Cardiac muscle cell (in vitro differentiated cells and primary cell): Measurements from ENCODE around the gene EPB41L4B. TPM values are rescaled to one million over a fixed set of nuclear protein-coding genes. Genes with fewer than 3 reads are reported as not detected.
"Not testable (repeated sequence)": the region's sequence is repeated elsewhere in the genome, so short reads cannot be mapped to it uniquely, and the experiment has no call there.

ENCODE experiments used
- DNase-seq, 2 donors: peaks; one replicate each; pipeline versions ENCODE4 v3.0.0 to v3.0.0-alpha.2; 2010 to 2017; ENCODE audit warnings: low read depth in 1 of 2, low spot score in 1 of 2
- H3K27ac ChIP-seq: fragments of 200-600 bp; sonication (generic); 2 replicates; pipeline ENCODE4 v1.5.1; 2016
- H3K27me3 ChIP-seq: fragments of 200-600 bp; sonication (generic); 2 replicates; pipeline ENCODE4 v1.6.0; 2016; ENCODE audit warnings: control low read depth
- H3K36me3 ChIP-seq: fragments of 200-600 bp; sonication (generic); 2 replicates; pipeline ENCODE4 v1.5.1; 2016; ENCODE audit warnings: control low read depth
- H3K4me1 ChIP-seq: fragments of 200-600 bp; sonication (generic); 2 replicates; pipeline ENCODE4 v1.8.1; 2017; ENCODE audit warnings: low read depth, mild to moderate bottlenecking, mixed run types
- H3K4me3 ChIP-seq: fragments of 200-600 bp; sonication (generic); 2 replicates; pipeline ENCODE4 v1.5.1; 2016; ENCODE audit warnings: mild to moderate bottlenecking
- H3K9me3 ChIP-seq: fragments of 200-600 bp; sonication (generic); 2 replicates; pipeline ENCODE4 v1.5.1; 2017; ENCODE audit warnings: low read depth, mild to moderate bottlenecking, control low read depth
- polyA plus RNA-seq: library from polyadenylated mRNA; unstranded; fragments of >200 nt; fragmentation: Nextera tagmentation; extraction: Ambion mirVana; gene quantifications from 2 replicates; pipeline ENCODE4 v1.2.1, GENCODE V29; 2016
- total RNA-seq: library from RNA; depleted of rRNA; stranded (reverse); fragments of >200 nt; gene quantifications from 2 replicates; pipeline ENCODE4 v1.2.3, GENCODE V29; 2016
- TF ChIP-seq, protein P1 (sequence below): IDR thresholded peaks from 2 replicates; pipeline ENCODE4 v1.5.1; 2012; ENCODE audit warnings: low read depth, mild to moderate bottlenecking, low read length

EPB41L4B gene
- total and polyA plus RNA-seq, 2 experiments from 2014 or later: 2.0 to 2.1 TPM

DNA sequence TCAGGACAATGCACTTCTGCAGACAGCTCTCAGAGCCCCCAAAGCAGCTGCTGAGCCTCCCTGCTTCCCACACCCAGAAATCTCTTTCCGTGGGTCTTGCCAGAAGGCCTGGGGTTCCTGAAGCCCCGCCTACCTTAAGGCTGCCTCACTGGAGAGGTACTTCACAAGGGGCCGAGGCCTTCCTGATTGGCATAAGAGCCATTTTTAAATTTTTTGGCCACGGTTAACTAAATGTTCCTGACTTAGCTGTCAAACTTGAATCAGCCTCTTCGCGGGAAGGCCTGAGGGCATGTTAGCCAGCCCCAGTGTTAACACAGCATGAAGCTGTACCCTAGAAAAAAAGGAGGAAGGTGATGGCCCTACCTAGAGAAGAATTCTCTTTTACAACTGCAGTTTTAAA, 20.7 kb upstream of the EPB41L4B start:
- no peak for DNase-seq
- TF ChIP-seq, protein P1, sequence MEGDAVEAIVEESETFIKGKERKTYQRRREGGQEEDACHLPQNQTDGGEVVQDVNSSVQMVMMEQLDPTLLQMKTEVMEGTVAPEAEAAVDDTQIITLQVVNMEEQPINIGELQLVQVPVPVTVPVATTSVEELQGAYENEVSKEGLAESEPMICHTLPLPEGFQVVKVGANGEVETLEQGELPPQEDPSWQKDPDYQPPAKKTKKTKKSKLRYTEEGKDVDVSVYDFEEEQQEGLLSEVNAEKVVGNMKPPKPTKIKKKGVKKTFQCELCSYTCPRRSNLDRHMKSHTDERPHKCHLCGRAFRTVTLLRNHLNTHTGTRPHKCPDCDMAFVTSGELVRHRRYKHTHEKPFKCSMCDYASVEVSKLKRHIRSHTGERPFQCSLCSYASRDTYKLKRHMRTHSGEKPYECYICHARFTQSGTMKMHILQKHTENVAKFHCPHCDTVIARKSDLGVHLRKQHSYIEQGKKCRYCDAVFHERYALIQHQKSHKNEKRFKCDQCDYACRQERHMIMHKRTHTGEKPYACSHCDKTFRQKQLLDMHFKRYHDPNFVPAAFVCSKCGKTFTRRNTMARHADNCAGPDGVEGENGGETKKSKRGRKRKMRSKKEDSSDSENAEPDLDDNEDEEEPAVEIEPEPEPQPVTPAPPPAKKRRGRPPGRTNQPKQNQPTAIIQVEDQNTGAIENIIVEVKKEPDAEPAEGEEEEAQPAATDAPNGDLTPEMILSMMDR: no peak
- H3K27me3 ChIP-seq: no peaks in the 10 kb centered on the region

DNA sequence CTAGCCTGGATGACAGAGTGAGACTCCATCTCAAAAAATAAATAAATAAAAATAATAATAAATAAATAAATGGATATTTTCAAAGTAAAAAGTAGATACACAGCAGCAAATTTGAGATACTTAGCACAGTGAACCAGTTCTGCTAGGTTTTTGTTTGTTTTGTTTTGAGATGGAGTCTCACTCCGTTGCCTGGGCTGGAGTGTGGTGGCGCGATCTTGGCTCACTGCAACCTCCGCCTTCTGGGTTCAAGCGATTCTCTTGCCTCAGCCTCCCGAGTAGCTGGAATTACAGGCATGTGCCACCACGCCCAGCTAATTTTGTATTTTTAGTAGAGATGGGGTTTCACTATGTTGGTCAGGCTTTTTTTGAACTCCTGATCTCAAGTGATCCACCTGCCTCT, 20.1 kb upstream of the EPB41L4B start:
- H3K27me3 ChIP-seq, H3K9me3 ChIP-seq, H3K27ac ChIP-seq, H3K4me3 ChIP-seq, DNase-seq, H3K36me3 ChIP-seq, H3K4me1 ChIP-seq: not testable (repeated sequence)

More for the DNA sequence above, 20.7 kb upstream of the EPB41L4B start:
- Histone ChIP-seq H3K4me1 (no peaks in the 10 kb centered on the region), H3K9me3 (no peaks in the 10 kb centered on the region), H3K4me3 (no peak overlapping the region), H3K27ac (no peak overlapping the region), H3K36me3 (no peaks in the 10 kb centered on the region)

DNA sequence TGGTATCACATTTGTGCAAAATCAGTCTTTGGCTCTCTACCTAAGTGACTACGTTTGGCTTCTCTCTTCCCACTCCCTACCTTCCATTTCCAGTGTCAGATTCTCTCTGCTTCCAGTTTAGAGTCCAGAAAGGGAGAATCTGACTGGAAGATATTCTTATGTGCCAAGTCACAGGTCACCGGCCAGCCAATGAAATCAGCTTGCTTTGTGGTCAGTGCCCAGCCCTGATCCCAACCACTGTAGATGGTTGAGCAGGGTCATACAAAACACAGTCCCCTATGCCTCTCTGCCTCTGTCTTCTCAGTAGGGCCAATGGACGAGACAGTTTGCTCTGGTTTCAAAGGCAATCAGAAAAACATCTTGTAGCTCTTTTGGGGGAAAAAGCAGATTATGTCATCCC, 15.6 kb upstream of the EPB41L4B start:
- H3K9me3 ChIP-seq: no peaks in the 10 kb centered on the region
- no peak overlapping the region for H3K27ac ChIP-seq
- no peaks in the 10 kb centered on the region for H3K36me3 ChIP-seq
- H3K4me3 ChIP-seq: no peak overlapping the region
- no peaks in the 10 kb centered on the region for H3K4me1 ChIP-seq
- no peak for DNase-seq
- H3K27me3 ChIP-seq: no peaks in the 10 kb centered on the region
- TF ChIP-seq, protein P1: no peak

DNA sequence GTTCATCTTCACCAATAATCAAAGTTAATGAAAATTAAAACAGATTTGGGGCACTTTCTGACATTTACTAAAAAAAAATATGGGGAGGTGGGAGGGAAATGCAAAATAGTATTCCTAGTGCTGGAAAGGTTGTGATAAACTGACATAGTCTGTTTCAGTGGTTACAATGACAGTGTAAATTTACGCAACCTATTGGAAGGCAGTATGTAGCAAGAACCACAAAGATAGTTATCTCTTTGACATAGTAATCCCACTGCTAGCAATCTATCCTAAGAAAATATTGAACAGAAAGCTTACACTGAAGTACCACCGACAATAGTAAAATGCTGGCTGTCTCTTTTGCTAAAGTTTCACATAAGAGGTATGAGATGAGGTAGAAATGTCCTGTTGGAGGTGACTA, 15.1 kb upstream of the EPB41L4B start:
- DNase-seq: no peak
- Histone ChIP-seq H3K27me3 (no peaks in the 10 kb centered on the region), H3K9me3 (no peaks in the 10 kb centered on the region), H3K36me3 (no peaks in the 10 kb centered on the region), H3K27ac (no peak overlapping the region), H3K4me1 (no peaks in the 10 kb centered on the region), H3K4me3 (no peak overlapping the region)
- TF ChIP-seq, protein P1: no peak

DNA sequence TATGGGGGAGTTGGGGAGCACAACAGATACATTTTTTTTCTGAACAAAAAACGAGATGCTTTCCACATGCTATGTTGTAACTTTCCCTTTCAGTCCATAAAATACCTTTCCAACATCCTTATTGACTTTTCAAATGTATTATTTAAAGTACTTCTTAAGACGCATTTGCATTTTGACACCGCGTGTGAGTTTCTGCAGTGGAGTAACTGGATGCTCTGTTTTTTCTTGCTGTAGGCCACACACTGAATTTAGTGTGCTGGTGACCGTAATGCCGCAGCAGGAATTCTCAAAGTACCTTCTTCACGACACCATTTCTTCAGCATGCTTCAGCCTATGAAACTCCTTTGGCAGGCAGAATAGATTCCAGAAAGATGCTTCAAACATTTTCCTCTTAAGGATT, 14.3 kb upstream of the EPB41L4B start:
- TF ChIP-seq, protein P1: no peak
- no peak for DNase-seq
- H3K27me3 ChIP-seq: no peaks in the 10 kb centered on the region
- no peaks in the 10 kb centered on the region for H3K9me3 ChIP-seq
- no peaks in the 10 kb centered on the region for H3K36me3 ChIP-seq
- H3K27ac ChIP-seq: no peak overlapping the region
- H3K4me3 ChIP-seq: no peak overlapping the region
- H3K4me1 ChIP-seq: no peaks in the 10 kb centered on the region

DNA sequence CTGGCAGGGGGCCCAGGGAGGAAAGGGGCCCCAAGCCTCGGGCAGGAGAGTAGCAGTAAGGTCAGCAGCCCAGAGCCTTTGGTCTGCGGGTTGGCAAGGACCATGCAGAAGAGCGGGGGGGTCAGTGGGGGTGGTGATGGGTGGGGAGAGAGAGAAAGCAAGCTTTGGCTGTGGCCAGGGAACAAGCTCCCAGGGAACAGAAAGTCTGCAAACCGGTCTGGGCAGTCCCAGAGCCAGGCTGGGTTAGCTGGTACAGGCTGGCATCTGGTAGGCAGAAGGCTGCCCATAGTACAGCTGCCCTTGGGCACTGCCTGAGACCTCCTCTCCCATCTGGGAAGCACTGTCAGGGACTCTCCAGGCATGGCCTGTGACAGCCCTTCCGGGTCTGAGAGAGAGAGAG, 10.5 kb upstream of the EPB41L4B start:
- no peaks in the 10 kb centered on the region for H3K9me3 ChIP-seq
- DNase-seq: peak in 1 of 2 donors; percentile 81
- TF ChIP-seq, protein P1: no peak

More for the DNA sequence above, 10.5 kb upstream of the EPB41L4B start:
- Histone ChIP-seq H3K27me3 (no peaks in the 10 kb centered on the region), H3K4me1 (no peaks in the 10 kb centered on the region), H3K27ac (no peak overlapping the region), H3K4me3 (no peak overlapping the region), H3K36me3 (no peaks in the 10 kb centered on the region)
